ENCODE results near the gene LRMDA. TPM values are rescaled to one million over a fixed set of nuclear protein-coding genes. Genes with fewer than 3 reads are reported as not detected.

LRMDA gene
- total and polyA plus RNA-seq, 2 of the 4 experiments (the other 2 are of a cell fraction), result 0.07 TPM; not detected in 1

GRCh38 chr10:75987616-75988015 lies 556.2 kb downstream of the LRMDA start:
- ChIA-PET POLR2A (ENCODE audit: unreplicated experiment) (no interaction called here), CTCF (no interaction called here)
- Histone ChIP-seq H3K27me3 (ENCODE audit: control insufficient read depth, insufficient read depth, low read length) (0 out of 2 replicates have a peak, but pooled peaks cover 1% of the 10 kb centered on the region), H4K8ac (ENCODE audit: low read depth in 2 of 2, low read length in 2 of 2) (no peak overlapping the region), H3K23ac (ENCODE audit: low read depth, low read length) (no peak overlapping the region), H3K79me1 (ENCODE audit: low read depth in 1 of 2, low read length in 2 of 2) (no peaks in the 10 kb centered on the region), H4K5ac (ENCODE audit: low read depth, low read length) (no peak overlapping the region), H3K9me1 (ENCODE audit: insufficient read depth, low read length) (no peaks in the 10 kb centered on the region), H3K27ac (ENCODE audit: insufficient read depth, low read length) (no peak overlapping the region), H2BK20ac (ENCODE audit: low read depth, low read length) (no peak overlapping the region), H2BK5ac (ENCODE audit: low read depth, low read length, poor library complexity, severe bottlenecking) (no peak overlapping the region), H3K4me3 (ENCODE audit: insufficient read depth, low read depth, low read length) (no peak overlapping the region), H3K4me1 (ENCODE audit: control insufficient read depth, insufficient read depth, low read length) (no peaks in the 10 kb centered on the region), H2BK120ac (ENCODE audit: low read depth, low read length) (no peak overlapping the region), H3K18ac (ENCODE audit: low read depth, low read length) (no peak overlapping the region), H3K36me3 (ENCODE audit: control insufficient read depth, insufficient read depth, low read length) (no peaks in the 10 kb centered on the region), H3K56ac (ENCODE audit: extremely low read depth, insufficient read depth, low read length) (no peak overlapping the region), H4K20me1 (ENCODE audit: insufficient read depth, low read length) (no peaks in the 10 kb centered on the region), H2AFZ (replicated peaks; ENCODE audit: low read length, poor library complexity) (no peak overlapping the region), H3K14ac (replicated peaks; ENCODE audit: low read depth, low read length) (no peak overlapping the region), H3K4me2 (ENCODE audit: low read depth, low read length) (no peak overlapping the region), H3K9ac (ENCODE audit: low read depth, low read length) (no peak overlapping the region), H2BK15ac (ENCODE audit: low read depth, low read length) (no peak overlapping the region), H3K9me3 (ENCODE audit: control insufficient read depth, insufficient read depth, low read length) (no peaks in the 10 kb centered on the region), H3K4ac (ENCODE audit: low read depth, low read length) (no peak overlapping the region), H2AK9ac (replicated peaks; ENCODE audit: low read depth, low read length, poor library complexity) (no peak overlapping the region), H2AK5ac (ENCODE audit: low read depth, low read length) (no peak overlapping the region), H4K91ac (ENCODE audit: insufficient read depth, low read depth, low read length) (no peak overlapping the region)
- no peak for DNase-seq
- no TSS peak for BruUV-seq (replicated peaks)
- in situ Hi-C loops (cut with MboI; ENCODE audit: low sequenced_read_pairs) (no loop called here), intact Hi-C loops (cut with micrococcal nuclease) (no loop called here), dilution Hi-C loops (cut with HindIII; ENCODE audit: low sequenced_read_pairs, unreplicated experiment) (no loop called here)
- ATAC-seq (ENCODE audit: low read depth), result no peak
- TF ChIP-seq MAFK (IDR thresholded peaks at IDR 0.05; ENCODE audit: low read depth, low read length) (0 out of 2 replicates have a peak, but pooled peaks have one; percentile 25), CTCF (conservative IDR thresholded peaks at IDR 0.05; ENCODE audit: low read depth, low read length) (no peak), NFE2L2 (IDR thresholded peaks at IDR 0.05; ENCODE audit: low read depth, low read length) (peak; percentile 77), MAZ (IDR thresholded peaks at IDR 0.05; ENCODE audit: borderline replicate concordance, low read depth, low read length) (no peak)
- WGBS, 2 experiments (ENCODE audit: extremely low coverage in 2 of 2, insufficient read length in 1 of 2), result no CpG with 5 or more reads among the region's 1 CpG

Data from IMR-90 (cell line).